NCI-H748 treated with DMSO at 0.1 percent for 48 hours (cell line): ENCODE data around the gene CBFA2T3.

Experiments
- DNase-seq: peaks from one replicate; lab custom pipeline; 2025; lab: John Stamatoyannopoulos, UW

Gene CBFA2T3

DNA sequence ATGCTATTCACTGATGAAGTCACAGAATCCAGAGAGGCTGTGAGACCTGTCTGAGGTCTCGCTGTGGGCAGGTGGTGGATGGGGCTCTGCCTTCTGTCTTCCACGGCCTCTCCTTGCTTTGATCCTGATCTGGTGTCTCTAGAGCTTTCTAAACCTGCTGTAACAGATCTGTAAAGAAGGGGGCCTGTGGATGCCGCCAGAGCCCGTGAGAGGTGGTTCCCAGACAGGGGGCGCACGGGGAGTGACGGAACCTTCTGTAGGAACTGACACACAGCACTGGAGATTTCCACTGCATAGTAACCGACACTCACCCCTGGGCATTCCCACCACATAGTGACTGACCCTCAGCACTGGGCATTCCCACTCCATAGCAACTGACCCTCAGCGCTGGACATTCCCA, 16.0 kb downstream of the CBFA2T3 start:
- no peak for DNase-seq

DNA sequence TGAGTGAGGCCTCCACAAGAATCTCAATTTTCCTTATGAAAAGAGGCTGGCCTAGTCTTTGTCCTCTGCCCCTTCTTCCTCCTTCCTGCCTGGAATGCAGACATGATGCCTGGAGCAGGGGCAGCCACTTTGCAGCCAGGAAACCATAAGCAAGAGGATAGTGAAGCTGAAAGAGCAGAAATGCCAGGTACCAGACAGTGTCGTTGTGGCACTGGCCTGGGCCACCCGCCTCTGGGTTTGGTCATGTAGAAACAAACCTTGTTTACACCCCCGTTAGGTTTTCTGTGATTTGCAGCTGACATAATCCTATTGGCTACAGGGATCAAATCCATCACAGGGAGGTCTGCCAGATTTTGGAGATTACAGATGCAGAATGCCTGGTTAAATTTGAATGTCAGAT, 16.5 kb downstream of the CBFA2T3 start:
- DNase-seq = no peak

DNA sequence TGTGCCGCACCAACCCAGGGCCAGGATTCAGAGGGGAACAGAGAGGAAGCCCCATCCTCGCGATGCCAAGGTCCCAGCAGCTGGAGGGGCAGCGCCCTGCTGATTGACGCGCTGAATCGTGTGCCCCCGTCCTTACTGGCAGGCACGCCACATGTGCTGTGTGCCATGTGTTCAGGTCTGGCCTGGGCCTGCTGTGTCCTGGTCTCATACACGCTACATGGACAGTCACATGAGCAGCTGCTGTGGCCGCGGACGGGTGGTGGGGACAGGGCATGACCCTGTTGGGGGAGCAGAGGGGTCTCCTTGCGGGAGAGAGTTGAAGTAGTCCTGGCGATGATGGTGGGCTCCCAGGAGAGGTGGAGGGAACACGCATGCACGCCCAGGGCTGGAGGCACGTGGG, 18.0 kb downstream of the CBFA2T3 start:
- DNase-seq = no peak

DNA sequence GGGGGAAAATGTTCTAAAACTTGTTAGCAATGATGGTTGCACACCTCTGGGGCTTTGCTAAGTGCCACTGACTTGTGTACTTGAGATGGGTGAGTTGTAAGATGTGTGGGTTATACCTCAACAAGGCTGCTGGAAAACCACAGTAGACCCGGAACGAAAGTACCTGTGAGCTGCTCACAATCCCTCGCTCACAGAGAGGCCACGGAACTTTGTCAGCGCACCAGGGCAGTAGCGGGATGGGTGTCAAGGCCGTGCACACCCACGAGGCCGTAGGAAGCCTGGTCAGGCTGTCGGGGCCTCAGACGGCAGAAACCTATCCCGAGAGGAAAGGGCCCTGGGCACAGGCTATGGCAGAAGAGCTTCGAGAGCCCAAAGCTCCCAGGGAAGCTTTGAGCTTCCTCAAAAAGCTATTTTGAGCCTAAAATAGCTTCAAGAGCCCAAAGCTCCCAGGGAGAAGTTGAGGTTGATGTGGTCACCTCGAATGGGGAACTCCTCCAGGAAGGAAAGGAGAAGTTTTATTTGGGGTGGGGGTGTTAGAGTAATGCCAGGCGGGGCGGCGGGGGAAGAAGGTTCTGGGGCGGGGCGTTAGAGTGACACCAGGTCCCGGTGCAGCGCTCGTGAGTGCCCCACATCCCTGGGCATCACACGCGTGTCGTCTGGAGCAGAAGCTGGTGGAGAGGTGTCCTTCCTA, 19.0 kb downstream of the CBFA2T3 start:
- no peak for DNase-seq

DNA sequence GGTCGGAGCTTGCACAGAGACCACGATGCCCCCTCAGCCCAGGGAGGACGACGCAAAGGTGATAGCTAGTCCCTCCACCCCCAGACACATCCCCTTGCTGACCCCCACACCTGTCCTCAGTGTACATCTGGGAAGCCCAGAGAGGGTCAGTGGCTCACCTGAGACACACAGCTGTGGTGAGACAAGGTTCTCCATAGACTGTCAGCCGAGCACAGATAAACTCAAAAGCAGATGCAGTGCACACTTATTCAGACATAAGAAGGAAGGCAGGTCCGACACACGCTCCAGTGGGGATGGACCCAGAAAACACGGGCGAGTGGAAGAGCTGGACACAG, 19.6 kb downstream of the CBFA2T3 start:
- no peak for DNase-seq

DNA sequence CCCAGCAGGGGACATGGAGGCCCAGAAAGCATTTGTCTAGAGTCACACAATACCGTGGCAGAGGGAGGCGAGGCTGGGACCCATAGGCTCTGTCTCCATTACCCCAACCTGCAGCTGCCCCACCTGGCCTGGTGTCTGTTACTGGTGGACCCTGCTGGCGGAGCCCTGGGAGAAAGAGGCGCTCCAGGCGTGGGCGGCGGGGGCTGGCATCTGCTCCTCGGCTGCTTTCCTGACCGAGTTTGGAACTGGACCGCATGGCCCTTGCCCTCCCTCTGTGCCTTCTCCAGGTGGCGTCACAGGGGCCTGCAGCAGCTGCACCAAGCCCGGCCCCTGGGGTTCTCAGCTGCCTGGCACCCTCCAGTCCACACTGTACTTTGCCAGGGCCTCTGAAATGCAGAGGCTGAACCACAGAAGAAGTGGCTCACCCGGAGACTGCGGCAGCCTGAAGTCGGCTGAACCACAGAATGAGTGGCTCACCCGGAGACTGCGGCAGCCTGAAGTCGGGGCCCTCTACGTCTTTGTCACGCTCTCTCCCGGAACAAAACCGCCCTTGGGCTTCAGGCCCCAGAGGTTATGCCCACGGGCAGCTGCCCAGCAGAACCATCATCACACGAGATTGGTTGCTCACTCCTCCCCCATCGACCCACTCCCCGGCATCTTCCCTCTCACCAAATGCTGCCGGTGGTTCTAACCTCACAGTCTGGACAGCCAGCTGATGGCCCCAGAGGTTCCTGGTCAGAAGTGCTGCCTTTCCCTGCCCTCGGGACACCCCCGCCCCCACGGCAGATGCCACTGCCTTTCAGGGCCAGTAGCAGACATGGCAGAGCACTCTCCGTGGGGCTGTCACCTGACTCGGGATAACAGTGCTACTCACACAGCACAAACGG, 20.2 kb downstream of the CBFA2T3 start:
- DNase-seq = no peak

DNA sequence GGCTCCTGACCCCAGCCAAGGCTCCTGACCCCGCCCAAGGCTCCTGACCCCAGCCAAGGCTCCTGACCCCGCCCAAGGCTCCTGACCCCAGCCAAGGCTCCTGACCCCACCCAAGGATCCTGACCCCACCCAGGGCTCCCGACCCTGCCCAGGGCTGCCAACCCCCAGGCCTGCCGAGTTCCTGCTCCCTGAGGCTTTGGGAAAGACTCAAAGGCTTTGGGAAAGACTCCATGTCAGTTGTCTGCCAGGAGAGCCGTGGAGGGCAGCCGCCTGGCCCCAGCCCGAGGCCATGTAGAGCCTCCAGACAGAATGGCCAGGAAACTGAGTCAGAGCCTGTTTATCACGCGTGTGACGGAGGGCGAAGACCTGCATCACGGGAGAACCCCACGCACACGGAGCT, 21.1 kb downstream of the CBFA2T3 start:
- DNase-seq = no peak

DNA sequence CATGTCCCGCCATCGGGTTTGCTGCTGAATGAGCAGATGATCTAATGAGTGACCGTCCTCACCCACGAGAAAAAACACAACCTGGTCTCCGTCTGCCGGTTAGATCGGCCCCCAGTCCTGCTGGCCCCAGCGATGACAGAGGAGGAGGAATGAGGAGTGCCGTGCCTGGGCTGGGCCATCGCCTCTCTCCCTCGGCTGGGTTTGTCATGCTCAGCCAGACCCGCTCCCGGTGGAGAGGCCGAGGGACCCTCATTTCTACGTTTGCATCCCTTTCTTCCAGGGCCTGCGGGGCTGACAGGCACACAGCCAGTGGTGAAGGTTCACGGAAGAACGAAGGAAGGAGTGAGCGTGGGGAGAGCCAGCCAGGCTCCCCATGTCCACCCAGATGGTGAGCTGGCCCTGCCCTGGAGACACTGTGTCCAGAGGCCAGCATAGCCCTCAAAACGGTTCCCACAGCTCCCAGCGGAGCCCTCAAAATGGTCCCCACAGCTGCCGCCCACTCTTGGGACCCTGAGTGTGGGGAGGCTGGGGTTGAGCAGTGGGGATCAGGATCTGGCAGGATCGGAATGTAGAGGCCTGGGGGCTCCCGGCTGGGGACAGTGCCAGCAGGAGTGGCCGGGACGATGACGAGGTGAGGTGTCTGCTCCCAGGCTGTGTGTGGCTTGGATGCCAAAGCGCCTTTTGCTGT, 23.9 kb downstream of the CBFA2T3 start:
- DNase-seq = no peak

DNA sequence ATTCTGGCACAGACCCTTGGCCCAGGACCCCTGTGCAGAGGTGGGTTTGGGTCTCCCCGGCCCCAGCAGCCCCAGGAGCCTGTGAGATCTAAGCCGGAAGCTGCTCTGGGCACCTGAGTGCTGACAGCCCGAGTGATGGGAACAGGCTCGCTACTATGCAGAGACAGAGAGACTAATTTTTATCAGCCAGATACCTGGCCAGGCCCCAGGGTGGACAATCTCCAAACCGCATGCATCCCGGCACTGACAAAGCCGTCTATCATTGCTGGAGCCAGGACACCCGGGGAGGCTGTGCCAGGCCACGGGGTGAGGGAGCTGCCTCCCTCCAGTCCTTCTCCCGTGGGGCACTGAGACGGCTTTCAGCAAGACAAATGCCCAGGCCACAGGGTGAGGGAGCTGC, 25.0 kb downstream of the CBFA2T3 start:
- DNase-seq = no peak

DNA sequence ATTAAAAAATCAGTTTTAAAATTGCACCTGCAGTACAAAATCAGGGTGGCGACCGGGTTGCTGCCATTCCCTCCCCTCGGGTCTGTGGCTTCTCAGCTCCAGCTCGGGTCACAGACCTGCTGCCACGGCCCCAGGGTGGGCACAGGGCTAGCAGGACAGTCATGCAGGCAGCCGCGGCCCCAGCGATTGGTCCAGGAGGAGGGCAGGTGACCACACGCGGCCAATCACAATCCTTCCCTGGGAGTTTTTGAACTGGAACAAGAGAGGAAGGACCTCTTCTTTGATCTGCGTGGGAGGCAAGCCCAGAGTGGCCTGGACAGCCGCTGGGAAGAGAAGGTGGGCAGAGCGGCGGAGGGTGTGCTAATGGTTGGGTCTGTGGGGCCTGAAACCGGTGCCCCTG, 25.5 kb downstream of the CBFA2T3 start:
- DNase-seq = no peak

DNA sequence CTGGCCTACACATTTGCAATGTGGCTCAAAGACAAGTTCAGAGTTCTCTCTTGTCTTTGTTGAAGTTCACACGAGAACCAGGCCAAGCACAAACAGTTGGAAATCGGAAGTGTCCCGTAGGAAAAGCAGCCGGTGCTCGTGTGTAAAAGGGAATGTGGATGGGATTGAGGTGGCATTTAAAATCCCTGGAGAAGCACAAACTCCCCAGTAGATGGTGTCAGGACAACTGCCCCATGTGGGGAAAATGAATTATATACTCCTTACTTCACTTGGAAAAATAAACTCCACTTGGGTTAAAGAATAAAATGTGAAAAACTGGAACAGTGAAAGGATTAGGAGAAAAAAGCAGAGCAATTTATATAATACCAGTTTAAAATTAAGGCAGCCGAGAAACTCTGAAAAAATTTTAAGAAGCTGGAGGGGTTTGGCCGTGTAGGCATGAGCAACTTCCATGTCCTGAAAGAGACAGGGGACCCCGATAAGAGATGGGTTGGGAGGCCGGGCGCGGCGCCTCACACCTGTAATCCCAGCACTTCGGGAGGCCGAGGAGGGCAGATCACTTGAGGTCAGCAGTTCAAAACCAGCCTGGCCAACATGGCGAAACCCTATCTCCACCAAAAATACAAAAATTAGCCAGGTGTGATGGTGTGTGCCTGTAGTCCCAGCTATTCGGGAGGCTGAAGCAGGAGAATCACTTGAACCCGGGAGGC, 28.1 kb downstream of the CBFA2T3 start:
- no peak for DNase-seq

DNA sequence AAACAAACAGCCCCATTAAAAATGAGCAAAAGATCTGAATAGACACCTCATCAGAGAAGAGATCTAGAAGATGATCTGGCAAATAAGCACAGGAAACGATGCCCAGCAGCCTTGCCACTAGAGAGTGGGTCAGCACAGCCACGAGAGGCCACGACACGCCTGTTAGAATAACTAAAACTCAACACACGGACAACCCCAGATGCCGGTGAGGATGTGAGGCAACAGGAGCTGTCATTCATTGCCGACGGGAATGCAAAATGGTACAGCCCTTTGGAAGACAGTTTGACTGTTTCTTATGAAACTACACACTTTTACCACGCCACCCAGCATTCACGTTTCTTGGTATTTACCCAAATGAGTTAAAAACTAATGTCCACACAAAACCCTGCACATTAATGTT, 31.5 kb downstream of the CBFA2T3 start:
- DNase-seq = no peak

DNA sequence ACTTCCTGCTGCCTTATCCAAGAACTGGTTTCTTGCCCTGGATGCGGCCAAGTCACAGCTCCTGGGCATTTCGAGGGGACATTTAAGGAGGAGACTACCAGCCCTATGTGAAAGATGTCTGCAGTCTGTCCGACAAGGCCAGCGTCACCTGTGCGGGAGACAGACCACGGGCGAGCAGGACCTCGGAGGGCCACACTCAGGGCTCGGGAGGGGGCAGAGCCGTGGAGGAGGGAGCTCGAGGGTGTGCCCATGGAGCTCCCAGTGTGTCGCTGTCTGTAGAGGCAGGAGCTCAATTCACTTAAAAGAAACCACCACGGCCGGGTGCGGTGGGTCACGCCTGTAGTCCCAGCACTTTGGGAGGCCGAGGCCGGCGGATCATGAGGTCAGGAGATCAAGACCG, 33.3 kb downstream of the CBFA2T3 start:
- no peak for DNase-seq

DNA sequence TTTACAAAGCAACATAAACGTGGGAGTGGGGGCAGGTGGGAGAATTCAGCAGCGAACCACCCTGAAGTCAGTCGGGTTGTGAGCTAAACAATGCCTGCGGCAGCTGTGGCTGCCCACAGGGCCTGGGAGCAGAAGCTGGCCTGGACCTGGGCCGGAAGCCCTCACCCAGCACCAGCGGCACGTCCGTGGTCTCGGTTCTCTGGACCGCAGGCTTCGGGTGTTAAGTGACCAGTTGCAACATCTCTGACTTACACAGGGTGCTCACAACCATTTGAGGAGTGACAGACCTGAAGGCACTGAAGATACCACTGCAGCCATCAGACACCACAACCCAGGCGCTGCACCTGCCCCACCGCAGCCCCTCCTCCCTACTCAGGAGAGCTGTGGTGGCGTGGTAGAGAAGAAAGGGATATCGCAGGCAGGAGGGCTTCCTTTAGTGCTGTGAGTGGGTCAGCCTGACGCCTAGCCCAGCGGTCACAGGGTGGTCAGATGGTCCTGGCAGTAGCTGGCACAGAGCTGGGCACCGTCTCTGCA, 33.8 kb downstream of the CBFA2T3 start:
- no peak for DNase-seq

DNA sequence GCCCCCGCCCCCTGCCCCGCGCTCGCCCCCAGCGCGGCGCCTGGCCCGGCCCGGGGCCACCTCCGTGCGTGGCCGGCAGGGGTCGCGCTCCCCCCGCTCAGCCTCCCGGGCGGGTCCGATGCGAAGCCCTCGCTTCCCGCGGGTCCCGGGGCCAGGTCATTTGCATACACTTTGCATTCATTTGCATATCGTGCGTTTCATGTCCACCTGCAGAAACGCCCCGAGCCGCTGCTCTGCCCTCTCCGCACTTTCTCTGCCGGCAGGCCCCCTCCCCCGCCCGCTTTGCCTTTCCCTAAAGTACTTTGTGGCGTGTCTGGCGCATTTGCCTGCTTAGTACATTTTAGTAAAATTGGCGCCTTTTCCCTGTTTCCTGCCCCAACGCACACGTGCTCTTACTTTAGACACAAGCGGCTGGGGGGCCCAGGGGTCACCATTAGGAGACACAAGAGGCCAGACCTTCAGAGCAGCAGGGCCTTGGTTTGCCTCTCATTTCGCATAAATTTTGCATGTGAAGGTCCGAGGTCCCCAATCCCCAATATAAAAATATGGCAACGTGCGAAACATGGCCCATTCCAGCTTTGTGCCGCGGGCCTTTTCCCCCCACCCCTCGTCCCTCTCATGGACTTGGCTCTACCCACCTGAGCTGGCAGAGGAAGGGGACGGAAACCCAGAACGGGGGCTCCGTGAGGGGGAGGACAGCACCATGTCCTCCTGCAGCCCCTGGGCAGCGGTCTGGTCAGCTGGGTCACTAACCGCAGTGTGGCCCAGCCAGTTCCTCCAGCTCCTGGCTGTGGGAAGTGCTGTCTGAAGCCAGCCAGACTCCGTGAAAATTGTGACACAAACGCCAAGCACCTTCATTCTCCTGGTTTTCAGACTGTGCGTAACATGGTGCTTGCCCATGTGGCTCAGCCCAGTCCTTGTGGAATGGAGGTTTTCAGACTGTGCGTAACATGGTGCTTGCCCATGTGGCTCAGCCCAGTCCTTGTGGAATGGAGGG, 34.8 kb downstream of the CBFA2T3 start:
- no peak for DNase-seq

DNA sequence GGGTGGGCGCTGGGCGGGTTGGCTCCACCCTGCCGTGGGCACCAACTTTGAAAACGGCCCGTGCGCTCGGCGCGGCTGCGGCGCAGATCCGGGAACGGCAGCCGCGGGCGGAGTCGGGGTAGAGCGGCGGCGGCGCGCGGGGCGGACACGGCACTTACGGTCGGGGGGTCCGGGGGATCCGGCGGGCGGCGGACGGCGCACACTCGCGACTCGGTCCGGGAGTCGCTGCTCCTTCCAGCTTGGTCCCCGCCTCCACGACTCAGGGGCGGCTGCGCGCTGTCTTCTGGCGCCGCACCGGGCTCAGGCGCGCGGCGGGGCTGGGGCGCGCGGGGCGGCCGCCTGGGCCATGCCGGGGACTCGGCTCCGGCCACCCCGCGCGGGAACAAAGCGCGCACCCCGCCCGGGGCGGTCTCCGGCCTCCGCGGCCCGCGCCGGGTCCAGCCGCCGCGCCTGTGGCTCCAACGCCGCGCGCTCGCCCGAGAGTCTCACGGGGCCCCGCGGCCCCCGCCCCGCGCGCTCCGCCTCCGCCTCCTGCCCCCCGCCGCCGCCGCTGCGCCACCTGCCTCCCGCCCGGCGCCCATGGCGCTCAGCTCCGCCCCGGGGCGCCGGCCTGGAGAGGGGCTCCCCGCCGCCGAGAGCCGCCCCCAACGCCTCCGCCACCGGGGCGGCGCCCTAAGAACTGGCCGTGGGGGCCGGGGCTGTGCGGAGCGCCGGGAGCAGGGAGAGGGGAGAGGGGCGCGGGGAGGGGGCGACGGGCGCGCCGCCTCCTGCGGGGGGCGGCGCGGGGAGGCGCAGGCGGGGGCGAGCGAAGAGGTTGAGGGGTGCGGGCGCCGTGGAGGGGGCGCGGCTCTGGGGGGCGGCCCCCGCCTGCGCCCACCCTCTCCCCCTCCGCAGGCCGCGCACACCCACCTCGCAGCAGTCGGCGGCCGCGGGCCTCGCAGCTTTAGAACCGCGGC, 35.9 kb downstream of the CBFA2T3 start:
- no peak for DNase-seq

DNA sequence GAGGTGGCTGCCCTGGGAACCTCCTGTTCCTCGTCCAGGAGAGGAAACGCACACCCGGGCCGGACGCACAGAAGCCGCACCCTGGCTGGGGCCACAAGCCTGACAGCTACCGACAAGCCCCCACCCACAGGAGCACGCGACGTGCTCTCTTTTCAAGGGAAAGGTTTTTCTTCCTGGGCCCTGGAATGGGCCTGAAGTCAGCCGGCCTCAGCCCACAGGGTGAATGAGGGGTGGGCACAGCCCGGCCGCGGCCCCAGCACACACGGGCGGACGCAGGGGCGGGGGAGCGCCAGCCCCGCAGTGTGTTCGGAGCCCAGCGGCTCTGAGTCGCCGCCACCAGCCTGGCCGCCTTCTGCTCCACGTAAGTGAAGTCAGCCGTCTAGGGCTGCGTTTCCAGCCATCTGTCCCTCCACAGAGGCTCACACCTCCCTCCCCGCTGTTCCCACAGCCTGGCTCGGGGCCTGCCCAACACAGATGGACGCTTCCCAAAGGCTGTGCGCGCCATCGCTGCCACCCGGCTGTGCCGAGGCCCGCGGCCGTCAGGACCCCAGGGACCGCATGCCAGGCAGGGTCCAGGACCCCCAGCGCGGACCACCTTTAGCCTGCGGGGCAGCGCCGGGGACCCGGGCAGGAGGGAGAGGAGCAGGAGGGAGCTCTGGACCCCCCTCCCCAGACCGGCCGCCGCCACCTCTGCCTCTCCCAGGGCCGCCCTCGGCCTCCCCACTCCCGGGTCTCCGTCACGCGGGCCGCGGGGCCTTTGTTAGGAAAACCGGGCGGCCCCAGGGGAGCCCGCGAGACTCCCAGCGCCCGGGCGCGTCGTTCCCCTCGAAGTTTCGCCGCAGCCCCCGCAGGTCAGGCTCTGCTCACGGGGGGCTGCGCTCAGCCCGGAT, 36.8 kb downstream of the CBFA2T3 start:
- no peak for DNase-seq

DNA sequence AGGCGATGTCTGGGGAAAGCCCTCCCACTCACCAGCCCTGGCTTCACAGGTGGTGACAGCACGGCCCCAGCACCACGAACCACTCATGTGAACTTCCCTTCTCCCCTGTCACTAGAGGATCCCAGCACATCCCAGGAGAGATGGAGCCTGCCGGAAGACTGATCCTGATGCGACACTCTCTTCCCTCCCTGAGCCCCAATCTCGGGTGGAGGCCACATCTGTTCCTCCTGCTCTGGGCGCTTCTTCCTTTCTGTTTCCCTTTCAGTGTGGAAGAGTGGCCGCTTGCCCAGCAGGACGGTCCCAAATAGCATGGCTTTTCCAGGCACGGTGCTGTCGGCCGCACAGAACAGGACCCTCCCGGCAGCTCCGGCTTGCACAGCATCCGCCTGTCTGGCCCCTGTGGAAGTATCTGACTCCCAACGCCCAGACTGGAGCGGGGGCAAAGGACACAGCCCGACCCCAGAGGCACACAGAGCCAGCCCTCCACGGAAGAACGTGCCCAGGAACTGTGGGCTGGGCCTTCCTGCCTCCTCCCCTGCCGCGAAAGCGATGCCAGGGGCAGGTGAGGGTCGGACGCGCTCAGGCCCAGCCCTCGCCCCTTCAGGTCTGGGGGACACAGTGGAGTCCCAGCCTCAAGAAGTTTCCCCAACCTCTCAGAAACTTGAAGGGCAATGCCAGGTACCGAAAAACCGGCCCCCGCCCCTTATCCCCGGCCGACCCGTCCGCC, 37.6 kb downstream of the CBFA2T3 start:
- no peak for DNase-seq
